Measurements from ENCODE around the gene PPL.

PPL gene

GRCh38 chr16:4979164-4979563, 42.2 kb upstream of the PPL start:
- Histone ChIP-seq H3K9ac (ENCODE audit: low read length) (no peak overlapping the region), H3K9me2 (ENCODE audit: low read depth, low read length) (no peaks in the 10 kb centered on the region), H2AFZ (ENCODE audit: low read length) (no peak overlapping the region), H4K20me1 (ENCODE audit: insufficient read depth, low read length) (no peaks in the 10 kb centered on the region), H3K4me3 (ENCODE audit: low read depth, low read length, poor library complexity, severe bottlenecking) (no peak overlapping the region), H3K4me2 (ENCODE audit: low read length) (no peak overlapping the region), H3K36me3 (ENCODE audit: insufficient read depth, low read length) (no peaks in the 10 kb centered on the region), H3K27me3 (ENCODE audit: insufficient read depth, low read length) (peaks cover 4% of the 10 kb centered on the region; the same call in 1 of the 2 replicates), H3F3A (ENCODE audit: insufficient read depth, low read length) (no peaks in the 10 kb centered on the region), H3K4me1 (ENCODE audit: insufficient read depth, low read length, severe bottlenecking) (peaks cover 4% of the 10 kb centered on the region), H3K27ac (ENCODE audit: low read depth, low read length, poor library complexity, severe bottlenecking) (no peak overlapping the region), H3K79me2 (ENCODE audit: insufficient read depth, low read length) (no peaks in the 10 kb centered on the region), H3K9me3 (ENCODE audit: low read length) (peaks cover 2% of the 10 kb centered on the region; the same call in 1 of the 2 replicates)
- TF ChIP-seq EZH2 (IDR thresholded peaks at IDR 0.05; ENCODE audit: borderline replicate concordance, low read length) (no peak), CTCF (IDR thresholded peaks at IDR 0.05; ENCODE audit: low read length) (no peak)

GRCh38 chr16:4976611-4977145, 39.7 kb upstream of the PPL start:
- H3K4me2 ChIP-seq (ENCODE audit: low read length), result no peak overlapping the region

GRCh38 chr16:4976079-4976478, 39.1 kb upstream of the PPL start:
- Histone ChIP-seq H3K27ac (ENCODE audit: low read depth, low read length, poor library complexity, severe bottlenecking) (no peak overlapping the region), H3K36me3 (ENCODE audit: insufficient read depth, low read length) (no peaks in the 10 kb centered on the region), H3K4me1 (ENCODE audit: insufficient read depth, low read length, severe bottlenecking) (peaks cover 4% of the 10 kb centered on the region), H3F3A (ENCODE audit: insufficient read depth, low read length) (no peaks in the 10 kb centered on the region), H3K79me2 (ENCODE audit: insufficient read depth, low read length) (no peaks in the 10 kb centered on the region), H3K4me3 (ENCODE audit: low read depth, low read length, poor library complexity, severe bottlenecking) (no peak overlapping the region), H3K9me2 (ENCODE audit: low read depth, low read length) (no peaks in the 10 kb centered on the region), H2AFZ (ENCODE audit: low read length) (no peak overlapping the region), H3K9ac (ENCODE audit: low read length) (no peak overlapping the region), H3K4me2 (ENCODE audit: low read length) (no peak overlapping the region), H3K9me3 (ENCODE audit: low read length) (no peaks in the 10 kb centered on the region), H4K20me1 (ENCODE audit: insufficient read depth, low read length) (no peaks in the 10 kb centered on the region), H3K27me3 (ENCODE audit: insufficient read depth, low read length) (peaks cover 8% of the 10 kb centered on the region; the same call in 1 of the 2 replicates)
- TF ChIP-seq CTCF (IDR thresholded peaks at IDR 0.05; ENCODE audit: low read length) (no peak), EZH2 (IDR thresholded peaks at IDR 0.05; ENCODE audit: borderline replicate concordance, low read length) (no peak)

More at GRCh38 chr16:4976611-4977145, 39.7 kb upstream of the PPL start:
- TF ChIP-seq EZH2 (IDR thresholded peaks at IDR 0.05; ENCODE audit: borderline replicate concordance, low read length) (no peak), CTCF (IDR thresholded peaks at IDR 0.05; ENCODE audit: low read length) (no peak)
- Histone ChIP-seq H3K4me1 (ENCODE audit: insufficient read depth, low read length, severe bottlenecking) (peaks cover 4% of the 10 kb centered on the region), H3K9me2 (ENCODE audit: low read depth, low read length) (no peaks in the 10 kb centered on the region), H3F3A (ENCODE audit: insufficient read depth, low read length) (no peaks in the 10 kb centered on the region), H3K36me3 (ENCODE audit: insufficient read depth, low read length) (no peaks in the 10 kb centered on the region), H3K9me3 (ENCODE audit: low read length) (no peaks in the 10 kb centered on the region), H3K4me3 (ENCODE audit: low read depth, low read length, poor library complexity, severe bottlenecking) (no peak overlapping the region), H3K79me2 (ENCODE audit: insufficient read depth, low read length) (no peaks in the 10 kb centered on the region), H3K9ac (ENCODE audit: low read length) (no peak overlapping the region), H3K27ac (ENCODE audit: low read depth, low read length, poor library complexity, severe bottlenecking) (no peak overlapping the region), H2AFZ (ENCODE audit: low read length) (no peak overlapping the region), H4K20me1 (ENCODE audit: insufficient read depth, low read length) (no peaks in the 10 kb centered on the region), H3K27me3 (ENCODE audit: insufficient read depth, low read length) (peaks cover 8% of the 10 kb centered on the region; the same call in 1 of the 2 replicates)

All from OCI-LY1 (cell line).